ENCODE measurements around the gene AUTS2.

Gene AUTS2

DNA sequence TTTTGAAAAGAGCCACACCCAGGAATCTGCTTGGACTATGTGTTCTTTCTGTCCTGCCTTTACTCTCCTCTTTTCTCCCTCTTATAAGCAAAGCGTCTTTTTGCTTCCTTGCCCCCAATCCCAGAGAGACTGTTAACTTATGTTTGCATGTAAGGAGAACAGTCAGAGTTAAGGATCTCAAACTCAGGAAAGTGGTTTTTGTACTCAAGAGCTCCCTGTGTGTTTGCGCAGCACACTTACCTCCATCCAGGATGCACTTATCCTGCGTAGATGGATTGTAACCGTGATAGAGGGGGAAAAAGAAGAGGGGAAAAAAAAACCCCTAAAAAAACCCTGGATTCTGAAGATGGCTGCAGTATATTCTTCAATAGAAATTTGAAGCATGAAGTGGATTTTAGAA is 228.9 kb downstream of the AUTS2 start:
- no peak for DNase-seq

DNA sequence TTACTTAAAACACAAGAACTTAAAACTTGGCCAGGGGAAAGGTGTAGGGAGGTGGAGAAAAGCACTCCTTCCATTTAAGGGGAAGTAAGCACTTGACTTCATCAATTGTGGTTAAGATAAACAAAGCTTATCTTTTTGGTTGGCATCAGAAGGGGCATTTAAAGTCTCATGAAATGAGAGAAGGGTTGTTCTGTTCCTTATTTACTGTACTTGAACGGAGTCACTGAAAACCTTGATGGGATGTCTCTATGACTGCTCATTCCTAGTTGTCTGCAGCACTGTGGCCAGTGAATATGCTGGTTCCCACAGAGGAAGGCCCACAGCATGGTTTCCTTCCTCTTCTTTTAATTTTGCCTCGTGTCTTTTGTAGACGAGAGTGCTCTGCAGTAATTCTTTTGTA is 229.3 kb downstream of the AUTS2 start:
- no peak for DNase-seq

DNA sequence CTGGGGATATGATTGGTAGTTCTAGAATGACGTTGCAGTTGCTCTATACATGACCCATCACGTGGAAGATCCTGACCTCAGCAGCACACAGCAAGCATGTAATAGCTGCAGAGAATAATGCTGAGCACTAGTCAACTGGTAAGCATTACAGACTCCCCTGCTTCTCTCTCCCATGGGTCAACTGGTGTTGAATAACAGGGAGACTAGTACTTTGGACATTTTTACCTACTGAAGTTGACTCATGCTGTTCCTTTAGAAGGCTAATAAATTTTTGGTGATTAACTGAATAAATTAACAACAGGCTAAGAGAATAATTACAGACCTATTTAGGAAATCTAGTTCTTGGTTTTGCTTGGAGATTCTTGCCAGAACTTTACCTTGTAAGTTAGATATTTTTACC is 234.1 kb downstream of the AUTS2 start:
- DNase-seq, result no peak

DNA sequence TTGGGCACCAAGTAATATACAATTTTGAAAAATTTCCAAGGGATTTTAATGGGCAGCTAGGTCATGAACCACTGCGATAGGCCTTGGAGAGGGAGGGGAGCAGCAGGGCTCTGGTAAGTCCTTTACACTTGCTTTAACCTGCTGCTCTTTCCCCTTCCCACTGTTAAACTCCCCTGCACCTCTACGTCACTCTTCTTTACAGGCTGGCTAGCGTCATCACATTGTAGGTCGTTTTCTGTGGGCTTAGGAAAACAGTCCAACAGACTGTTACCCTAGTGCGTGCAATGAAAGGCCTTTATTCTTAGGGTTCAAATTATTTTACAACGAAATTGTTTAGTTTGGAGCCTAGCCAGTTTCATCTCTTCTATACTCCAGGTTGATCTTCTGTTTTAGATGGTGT is 235.7 kb downstream of the AUTS2 start:
- no peak for DNase-seq

DNA sequence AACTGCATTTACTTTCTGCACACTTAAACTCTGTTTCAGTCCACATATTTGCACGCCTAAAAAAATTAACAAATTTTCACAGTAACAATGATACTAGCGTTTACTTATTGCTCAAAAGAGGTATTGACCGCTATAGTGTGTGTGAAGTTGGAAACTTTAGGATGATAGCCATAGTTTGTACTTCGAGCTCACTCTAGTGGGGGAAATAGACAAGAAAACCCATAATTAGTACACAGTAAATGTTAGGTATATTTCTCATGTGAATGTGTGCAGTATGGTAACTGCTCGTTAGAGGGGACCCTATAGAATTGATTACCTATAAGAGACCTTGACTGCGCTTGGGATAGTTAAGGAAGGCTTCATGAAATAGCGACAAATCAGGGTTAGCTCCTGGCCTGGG is 238.4 kb downstream of the AUTS2 start:
- DNase-seq, result no peak

DNA sequence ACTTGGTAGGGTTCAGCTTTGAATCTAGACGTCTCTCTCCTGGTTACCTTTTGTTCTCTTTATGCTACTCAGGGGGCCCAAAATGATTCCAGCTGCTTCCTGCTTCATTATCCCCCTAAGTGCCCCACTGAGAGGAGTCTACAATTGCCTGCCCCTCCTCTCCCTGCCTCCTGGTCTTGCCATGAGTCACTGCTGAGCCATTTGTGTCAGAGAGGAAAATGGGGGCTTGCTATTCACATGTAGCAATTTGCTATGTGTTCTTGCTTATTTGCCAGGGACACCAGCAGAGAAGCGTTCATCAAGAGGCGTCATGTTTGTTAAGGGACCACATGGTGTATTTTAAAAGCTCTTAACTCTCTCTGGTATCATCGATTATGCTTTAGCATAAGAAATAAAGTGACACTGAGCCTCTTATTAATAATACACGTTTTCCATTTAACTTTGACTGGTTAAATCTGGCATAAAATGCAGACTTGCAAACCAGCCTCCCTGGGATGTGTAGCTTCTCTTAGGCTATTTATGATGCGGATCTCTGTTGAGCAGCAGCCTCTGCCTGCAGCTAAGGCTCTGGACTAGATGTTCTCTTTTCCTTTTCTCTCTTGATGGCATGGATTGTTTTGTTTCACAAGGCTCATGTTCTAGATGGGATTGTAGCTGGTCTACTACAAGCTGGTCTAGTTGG is 239.3 kb downstream of the AUTS2 start:
- no peak for DNase-seq

DNA sequence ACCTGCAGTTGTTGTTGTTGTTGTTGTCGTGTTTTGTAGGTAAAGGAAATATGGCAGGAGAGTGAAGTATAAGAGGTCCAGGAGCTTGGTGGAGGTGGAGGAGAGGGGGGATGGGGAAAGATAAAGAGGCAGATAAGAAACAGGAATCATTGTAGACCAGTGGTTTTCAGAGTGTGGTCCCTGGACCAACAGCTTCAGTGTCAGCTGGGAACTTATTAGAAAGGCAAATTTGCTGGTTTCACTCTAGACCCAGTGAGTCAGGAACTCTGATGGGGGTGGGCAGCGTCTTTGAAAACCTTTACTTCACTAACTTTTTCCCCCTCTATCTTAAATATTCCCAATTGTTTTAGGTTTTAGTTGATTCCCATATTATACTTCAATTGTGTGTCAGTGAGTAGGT is 241.5 kb downstream of the AUTS2 start:
- DNase-seq, result no peak

DNA sequence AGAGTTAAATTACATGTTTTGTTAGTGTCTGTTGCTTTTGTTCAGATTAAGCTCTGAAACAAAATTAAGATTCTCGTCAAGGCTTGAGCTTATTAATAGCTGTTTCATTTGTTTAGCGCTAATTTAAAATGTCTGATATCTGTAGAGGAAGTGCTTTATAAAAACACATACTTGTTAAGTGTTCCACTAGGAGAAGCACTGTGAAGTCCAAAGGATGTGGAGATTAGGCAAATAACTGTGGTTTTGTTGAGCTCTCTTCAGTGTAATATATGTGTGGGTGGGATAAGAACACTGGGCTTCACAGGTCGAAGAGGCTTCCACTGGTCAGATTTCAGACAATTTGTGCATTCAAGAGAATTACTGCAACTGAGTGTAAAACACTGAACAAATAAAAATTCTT is 242.0 kb downstream of the AUTS2 start:
- DNase-seq, result no peak

DNA sequence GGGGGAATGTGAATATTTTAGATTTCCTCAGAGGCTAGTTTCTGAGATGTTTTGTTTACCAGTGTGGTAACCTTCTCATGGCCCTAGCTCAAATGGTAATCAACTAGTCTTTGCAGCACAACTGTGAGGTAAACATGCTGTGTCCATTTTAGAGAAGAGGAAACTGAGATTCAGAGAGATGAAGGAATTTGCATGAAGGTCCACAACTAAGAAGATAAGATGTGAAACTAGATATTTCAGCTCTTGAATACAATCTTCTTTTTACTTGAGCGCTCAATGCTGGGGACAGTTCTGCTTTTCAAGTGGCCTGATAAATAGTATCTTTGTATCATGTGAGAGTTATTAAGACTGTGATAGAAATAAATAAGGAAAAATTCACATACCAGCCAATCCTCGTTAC is 245.4 kb downstream of the AUTS2 start:
- no peak for DNase-seq

DNA sequence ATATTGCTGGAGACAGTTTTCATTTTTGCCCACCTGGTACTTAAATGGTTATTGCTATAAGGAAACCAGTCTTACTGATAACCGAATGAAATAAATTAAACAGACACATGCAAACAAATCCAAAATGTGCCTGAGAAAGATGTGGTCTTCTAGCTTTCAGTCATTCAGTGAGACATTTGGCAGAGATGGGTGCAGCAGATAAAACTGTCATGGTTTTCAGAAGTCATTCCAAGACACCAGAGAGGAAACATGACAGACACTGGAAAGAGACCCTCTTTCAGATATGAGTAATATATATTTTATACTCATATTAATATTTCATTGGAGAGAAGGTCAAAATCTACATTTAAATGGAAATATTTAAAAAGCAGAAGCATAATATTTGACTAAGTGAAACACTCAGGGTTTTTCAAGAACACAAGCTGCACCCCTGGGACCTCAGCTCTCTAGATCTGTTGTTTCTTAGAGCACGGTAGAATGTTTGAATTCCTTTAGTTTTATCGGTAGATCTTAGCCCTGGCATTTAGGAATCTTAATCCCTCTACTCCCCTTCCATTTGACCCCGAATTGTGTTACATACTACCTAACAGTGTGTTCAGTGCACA is 246.1 kb downstream of the AUTS2 start:
- DNase-seq, result no peak

DNA sequence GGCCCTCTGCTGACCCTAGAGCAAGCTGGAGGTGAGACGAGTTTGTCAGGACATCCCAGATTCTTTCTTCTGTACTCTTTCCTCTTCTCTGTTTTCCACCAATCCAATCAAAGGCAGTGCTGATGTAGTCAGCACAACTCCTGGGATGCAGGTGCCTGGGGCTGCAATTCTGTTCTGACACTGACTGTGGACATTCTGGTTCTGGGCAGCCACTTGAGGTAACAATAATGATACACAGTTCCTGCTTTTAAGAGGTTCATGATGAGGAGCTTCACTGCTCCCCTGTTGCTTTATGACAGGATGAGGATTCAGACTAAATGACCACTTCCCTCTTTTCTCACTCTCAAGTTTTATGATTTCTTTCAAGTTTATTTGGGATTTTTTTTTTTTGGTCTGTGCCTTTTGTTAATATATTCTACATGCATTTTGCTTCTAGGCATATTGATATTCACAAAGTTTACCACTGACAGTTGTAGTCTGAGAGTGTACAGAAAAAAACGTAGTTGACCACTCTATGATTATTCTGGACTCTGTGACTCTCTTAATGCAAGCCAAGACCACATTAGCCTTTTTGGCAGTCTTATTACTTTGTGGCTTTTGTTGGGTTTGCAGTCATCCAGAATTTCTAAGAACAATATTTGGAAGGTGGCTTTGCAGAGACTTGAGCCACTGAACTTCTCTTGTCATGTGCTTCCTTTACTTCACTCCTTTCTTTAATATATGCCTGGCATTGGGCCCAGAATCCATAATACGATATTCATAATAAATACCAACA is 247.6 kb downstream of the AUTS2 start:
- no peak for DNase-seq

DNA sequence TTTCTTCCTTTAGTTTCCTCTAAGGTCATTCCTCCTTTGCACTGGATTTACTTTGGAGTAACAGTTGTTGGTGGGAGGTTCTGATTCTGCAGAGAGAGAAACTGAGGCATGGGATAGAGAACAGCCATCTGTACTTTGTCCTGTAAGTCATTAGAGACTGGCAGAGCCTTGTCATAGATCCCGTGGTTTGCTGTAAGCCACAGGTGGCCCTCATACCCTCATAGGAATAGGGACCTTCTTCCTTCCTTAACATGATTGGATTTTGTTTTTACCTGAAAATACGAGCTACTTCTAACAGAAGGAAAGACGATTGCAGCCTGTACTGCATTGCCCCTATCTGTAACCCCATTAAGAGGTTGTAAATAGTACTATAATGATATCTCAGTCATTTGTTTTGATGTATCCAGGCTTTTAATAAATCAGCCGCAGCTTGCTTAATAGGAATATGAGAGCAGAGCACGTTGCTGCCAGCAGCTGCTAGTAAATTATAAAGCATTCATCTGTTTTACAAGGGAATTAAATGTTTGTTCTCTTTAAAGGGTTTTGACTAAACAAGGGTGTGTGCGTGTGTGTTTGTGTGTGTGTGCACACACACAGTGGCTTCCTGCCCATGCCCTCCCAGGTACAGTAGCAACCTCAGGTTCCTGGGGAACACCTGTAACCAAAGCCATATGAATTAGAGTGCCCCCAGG is 249.8 kb downstream of the AUTS2 start:
- no peak for DNase-seq

DNA sequence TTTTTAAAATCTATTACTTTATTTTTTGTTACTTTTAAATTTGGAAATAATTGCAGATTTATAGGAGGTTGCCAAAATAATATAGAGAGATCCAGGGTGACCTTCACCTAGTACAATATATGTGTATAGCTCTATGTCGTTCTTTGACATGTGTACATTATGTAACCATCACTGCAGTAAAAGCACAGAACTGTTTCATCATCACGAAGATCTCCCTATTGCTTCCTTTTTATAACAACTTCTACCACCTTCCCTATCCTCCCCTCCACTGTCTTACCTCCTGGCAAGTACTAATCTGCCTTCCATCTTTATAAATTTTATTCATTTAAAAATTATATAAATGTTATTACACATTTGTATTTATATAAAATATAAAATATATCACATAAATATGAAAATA is 251.0 kb downstream of the AUTS2 start:
- no peak for DNase-seq

DNA sequence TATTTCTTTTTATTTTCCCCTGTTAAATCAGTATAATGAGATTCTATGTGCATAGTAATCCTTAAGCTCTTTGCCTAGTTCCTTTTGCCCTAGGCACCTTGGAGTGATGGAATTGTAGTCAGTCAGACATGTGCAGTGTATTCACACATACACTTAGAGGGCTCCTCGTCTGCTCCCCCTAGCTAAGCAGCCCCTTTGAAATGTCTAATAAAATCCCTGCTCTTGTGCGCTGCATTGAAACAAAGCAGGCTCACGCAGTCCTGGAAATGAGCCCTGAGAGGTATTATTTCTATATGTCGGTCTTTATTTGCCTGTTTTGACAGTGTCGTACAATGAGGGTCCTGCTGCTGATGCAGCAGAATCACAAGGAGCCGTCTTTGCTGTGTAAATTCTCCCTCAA is 258.7 kb downstream of the AUTS2 start:
- no peak for DNase-seq

DNA sequence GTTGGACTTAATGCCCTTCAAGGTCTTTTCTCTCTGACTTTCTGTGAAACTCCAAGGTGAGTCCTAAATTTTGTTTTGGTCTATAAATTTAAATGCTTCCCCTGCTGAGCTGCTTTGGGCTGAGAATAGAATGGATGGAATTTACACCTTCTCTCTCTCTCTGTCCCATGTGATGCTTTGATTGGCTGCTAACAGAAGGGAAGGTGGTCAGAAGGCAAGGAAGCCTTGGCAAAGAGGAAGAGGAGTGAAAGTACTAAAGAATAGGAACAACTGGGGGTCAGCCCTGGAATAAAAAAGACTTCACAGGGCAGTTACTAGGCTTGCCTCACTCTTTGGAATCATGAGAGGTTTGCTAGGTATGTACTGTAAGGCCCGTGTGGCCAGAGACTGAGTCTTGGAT is 260.2 kb downstream of the AUTS2 start:
- no peak for DNase-seq

DNA sequence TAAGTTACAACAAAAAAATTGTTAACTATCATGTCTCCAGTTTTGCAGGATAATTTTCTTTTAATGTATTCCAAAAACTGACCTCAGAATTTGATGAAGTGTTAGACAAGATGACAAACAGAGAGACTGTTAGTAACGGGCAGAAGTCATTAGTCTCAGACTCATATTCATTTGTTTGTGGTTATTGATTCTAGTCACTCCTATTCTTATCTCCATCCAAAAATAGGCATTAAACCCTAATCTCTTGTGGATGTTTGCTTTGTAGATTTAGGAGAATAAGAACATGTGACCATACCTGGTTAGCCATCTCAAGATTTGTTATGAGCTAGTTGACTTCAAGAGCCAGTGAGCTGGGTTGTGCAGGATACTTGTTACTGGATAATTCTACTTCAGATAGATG is 261.1 kb downstream of the AUTS2 start:
- DNase-seq, result no peak

DNA sequence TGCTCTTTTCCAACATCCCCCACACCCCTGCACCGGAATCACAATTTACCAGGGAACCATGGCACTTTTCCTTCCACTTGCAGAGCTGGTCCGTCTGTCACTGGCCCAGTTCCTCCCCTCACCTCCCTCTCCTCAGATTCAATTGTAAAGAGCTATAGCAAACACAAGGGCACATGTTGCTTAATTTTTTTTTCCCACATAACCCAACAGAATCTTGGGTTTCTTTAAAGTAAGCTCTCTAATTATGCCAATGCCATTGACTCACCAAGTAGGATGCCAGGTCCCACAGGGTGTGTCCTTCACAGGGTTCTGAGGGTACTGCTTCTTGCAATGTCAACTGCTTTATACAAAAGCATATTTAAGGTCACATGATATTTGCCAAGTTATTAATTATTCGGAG is 262.2 kb downstream of the AUTS2 start:
- no peak for DNase-seq

DNA sequence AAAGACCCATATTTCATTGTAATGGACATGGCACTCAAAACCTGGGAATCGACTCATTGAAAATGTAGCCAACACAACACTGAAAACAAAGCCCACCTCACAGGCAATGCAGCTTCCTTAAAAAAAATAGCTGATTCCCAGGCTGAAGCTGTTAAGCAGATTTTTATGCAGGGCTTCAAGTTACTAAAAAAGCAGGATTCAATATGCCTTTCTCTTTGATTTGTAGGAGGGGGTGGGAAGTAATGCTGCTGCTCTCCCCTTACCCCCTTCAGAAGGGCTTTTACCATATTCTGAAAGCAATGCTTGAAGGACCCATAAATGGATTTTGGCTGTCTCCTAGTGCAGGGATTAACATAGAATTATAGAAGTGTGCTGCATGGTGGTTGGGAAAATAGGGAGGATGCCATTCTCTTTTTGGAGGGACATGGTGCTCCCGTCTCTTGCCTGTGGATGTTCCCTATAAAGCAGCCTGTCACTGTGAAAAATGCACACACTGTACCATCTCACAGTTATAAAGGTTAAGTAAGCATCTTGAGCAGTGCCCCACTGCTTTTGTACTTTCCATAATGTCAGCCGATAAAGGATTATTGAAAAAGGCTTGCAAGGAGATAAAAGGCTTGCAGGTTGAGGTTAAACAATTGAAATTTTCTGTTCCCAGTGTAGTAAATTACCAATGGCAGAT is 262.8 kb downstream of the AUTS2 start:
- DNase-seq, result no peak

DNA sequence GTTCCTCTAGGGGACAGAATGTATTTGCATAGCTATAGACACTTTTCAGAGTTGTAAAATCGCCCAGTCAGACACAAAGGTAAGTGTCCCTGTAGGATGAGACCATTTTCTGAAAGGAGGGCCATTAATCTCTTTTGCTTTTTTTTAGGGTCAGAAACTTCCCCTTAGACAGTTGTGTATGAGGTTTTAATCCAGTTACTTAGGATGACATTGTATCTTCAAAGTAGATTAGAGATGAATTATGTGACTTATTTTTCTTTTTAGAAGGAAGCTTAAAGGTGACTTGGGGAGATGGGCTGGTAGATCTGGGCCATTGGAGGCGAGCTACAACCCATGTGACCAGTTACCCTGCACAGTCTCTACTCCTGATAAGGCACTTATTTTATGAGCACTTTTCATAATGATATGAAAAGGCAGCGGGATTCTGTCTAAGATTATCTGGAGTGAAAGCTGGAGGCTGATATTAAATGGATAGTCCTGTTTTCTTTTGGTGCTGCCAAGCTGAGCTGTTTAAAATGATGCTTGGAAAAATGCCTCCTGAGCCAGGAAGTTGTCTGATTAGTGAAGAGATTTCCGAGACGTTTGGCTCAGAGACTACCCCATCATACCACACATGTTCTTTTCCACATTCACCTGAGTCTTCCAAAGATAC is 264.3 kb downstream of the AUTS2 start:
- no peak for DNase-seq

DNA sequence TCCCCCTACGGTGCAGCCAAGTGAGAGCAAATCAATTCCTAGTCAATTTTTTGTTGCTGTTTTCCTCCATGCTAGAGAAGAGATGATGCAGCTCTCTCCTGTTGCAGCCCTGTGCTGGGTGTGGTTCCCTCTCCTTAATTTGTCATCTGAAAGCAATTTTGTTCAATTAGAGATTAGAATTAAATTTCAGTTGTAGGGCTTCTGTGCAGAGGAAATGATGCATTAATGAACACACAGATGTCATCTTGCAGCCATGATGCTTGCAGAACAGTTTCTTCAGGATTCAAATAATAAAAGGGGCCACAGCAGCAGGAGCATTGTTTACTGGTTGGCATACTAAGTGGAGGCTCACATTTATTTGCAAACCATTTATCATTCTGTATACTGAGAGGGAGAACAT is 266.0 kb downstream of the AUTS2 start:
- DNase-seq, result no peak

DNA sequence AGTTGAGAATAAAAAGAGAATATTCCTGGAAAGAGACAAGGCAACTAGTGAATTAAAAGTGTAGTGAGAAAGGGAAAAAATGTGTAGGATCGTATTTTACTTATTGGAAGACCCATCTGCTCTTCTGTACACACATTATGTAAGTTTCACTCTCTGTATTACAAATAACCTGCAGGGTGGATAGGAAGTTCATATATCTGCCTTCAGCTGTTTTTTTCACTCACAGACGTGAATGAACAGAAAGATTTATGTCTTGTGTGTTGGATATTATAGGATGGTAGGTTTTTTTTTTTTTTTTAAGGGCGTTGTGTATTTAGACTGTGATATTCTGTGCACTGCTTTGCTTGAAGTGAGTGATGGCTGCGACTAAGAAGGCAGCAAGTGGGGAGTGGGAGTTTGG is 266.5 kb downstream of the AUTS2 start:
- DNase-seq, result no peak

DNA sequence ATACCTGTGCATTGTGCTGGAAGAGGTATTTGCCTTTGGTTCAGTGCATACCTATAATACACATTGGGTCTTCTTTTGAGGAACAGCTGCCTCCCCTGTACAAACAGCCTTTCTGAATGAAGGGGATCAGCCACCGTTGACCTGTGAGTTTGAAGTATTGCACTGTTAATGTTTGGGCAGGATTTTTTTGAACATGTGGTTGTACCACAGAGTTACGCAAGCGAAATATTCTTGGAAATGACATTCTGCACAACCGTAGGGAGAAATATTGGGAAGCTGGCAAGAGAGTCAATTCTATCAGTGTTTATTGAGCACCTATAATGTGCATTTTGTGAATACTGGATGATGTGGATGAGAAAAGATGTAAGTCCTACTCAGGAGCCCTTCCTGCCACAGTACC is 270.6 kb downstream of the AUTS2 start:
- no peak for DNase-seq

All from stimulated activated CD4-positive, alpha-beta T cell treated with anti-CD3 and anti-CD28 coated beads, Interleukin-4, amount 100 ng/mL, for 24 hours (primary cell).